Endothelial cell of umbilical vein (primary cell): ENCODE results near the gene WNT4.

Experiments
- CTCF ChIP-seq, 2 donors: IDR thresholded peaks; 1 replicate in 1 of 2; 2 replicates in 1 of 2; pipeline ENCODE4 v1.5.1; 2011; ENCODE audit warnings: low read length in 2 of 2, mild to moderate bottlenecking in 2 of 2, moderate library complexity in 2 of 2, control low read depth in 1 of 2, inconsistent platforms in 1 of 2, low read depth in 1 of 2; ENCODE audit not compliant: insufficient read depth in 1 of 2; ENCODE audit errors: extremely low read depth in 1 of 2
- EZH2 ChIP-seq: IDR thresholded peaks from 2 replicates; pipeline ENCODE4 v1.6.1; 2012; ENCODE audit warnings: borderline replicate concordance, low read depth, mild to moderate bottlenecking, moderate library complexity, low read length, inconsistent platforms; ENCODE audit not compliant: severe bottlenecking
- JUN ChIP-seq: IDR thresholded peaks from 2 replicates; pipeline ENCODE4 v1.6.1; 2011; ENCODE audit warnings: borderline replicate concordance, low read depth; ENCODE audit not compliant: insufficient read length, insufficient read depth
- MYC ChIP-seq: IDR thresholded peaks from one replicate; pipeline ENCODE4 v1.6.1; 2011; ENCODE audit warnings: mild to moderate bottlenecking, low read depth, low read length
- POLR2A ChIP-seq: IDR thresholded peaks from 2 replicates; pipeline ENCODE4 v1.6.1; 2012; ENCODE audit warnings: low read depth, mild to moderate bottlenecking, control low read depth, low read length
- POLR2AphosphoS5 ChIP-seq: IDR thresholded peaks from 2 replicates; pipeline ENCODE4 v1.6.1; 2012; ENCODE audit warnings: low read depth, mild to moderate bottlenecking, control low read depth, low read length, moderate library complexity; ENCODE audit not compliant: insufficient read depth

GRCh38 chr1:22117238-22117637 lies 25.7 kb downstream of the WNT4 start:
- no peak for TF ChIP-seq CTCF (IDR thresholded peaks at IDR 0.05; ENCODE audit: extremely low read depth in 1 of 2, insufficient read depth in 1 of 2, low read depth in 1 of 2, low read length in 2 of 2)
- TF ChIP-seq JUN, result no peak
- no peak for TF ChIP-seq EZH2
- TF ChIP-seq MYC, result no peak
- no peak for TF ChIP-seq POLR2A
- no peak for TF ChIP-seq POLR2AphosphoS5
